GM12864 (cell line): ENCODE measurements around the gene RPL36.
"Not testable (repeated sequence)": the region's sequence is repeated elsewhere in the genome, so short reads cannot be mapped to it uniquely, and the experiment has no call there.

Experiments
- DNase-seq: peaks from one replicate; pipeline ENCODE4 v3.0.0-alpha.2; 2011; ENCODE audit warnings: low read depth
- H3K4me3 ChIP-seq: 2 replicates; pipeline ENCODE4 v1.5.1; 2011; ENCODE audit warnings: mild to moderate bottlenecking, low read depth, low read length, control low read depth
- TF ChIP-seq, protein P1 (sequence below): IDR thresholded peaks from 2 replicates; pipeline ENCODE4 v1.5.1; 2011; ENCODE audit warnings: low read depth, mild to moderate bottlenecking, moderate library complexity, low read length, control low read depth, inconsistent platforms; ENCODE audit errors: missing control alignments

Gene RPL36

DNA sequence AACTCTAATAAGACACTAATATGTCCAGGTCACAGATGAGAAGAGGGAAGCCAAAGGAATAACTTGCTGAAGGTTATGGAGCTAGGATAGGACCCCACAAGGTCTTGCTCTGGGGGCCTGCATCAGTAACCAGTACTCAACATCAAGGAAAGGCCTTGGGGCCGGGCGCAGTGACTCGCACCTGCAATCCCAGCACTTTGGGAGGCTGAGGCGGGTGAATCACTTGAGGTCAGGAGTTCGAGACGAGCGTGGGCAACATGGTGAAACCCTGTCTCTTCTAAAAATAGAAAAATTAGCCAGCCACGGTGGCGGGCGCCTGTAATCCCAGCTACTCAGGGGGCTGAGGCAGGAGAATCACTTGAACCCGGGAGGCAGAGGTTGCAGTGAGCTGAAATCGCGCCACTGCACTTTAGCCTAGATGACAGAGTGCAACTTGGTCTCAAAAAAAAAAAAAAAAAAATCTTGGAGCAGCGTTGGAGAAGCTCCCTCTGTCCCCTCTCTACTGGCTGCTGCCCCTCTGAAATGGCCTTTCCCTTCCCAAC lies 28.0 kb downstream of the RPL36 start:
- peak overlapping the region; percentile 90 for H3K4me3 ChIP-seq
- TF ChIP-seq, protein P1, sequence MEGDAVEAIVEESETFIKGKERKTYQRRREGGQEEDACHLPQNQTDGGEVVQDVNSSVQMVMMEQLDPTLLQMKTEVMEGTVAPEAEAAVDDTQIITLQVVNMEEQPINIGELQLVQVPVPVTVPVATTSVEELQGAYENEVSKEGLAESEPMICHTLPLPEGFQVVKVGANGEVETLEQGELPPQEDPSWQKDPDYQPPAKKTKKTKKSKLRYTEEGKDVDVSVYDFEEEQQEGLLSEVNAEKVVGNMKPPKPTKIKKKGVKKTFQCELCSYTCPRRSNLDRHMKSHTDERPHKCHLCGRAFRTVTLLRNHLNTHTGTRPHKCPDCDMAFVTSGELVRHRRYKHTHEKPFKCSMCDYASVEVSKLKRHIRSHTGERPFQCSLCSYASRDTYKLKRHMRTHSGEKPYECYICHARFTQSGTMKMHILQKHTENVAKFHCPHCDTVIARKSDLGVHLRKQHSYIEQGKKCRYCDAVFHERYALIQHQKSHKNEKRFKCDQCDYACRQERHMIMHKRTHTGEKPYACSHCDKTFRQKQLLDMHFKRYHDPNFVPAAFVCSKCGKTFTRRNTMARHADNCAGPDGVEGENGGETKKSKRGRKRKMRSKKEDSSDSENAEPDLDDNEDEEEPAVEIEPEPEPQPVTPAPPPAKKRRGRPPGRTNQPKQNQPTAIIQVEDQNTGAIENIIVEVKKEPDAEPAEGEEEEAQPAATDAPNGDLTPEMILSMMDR, result no peak
- no peak for DNase-seq

GRCh38 chr19:5718579-5719273 lies 28.6 kb downstream of the RPL36 start:
- peak; percentile 34 for DNase-seq
- TF ChIP-seq, protein P1, result no peak
- H3K4me3 ChIP-seq, result peak overlapping the region; percentile 90

GRCh38 chr19:5719274-5719960 lies 29.3 kb downstream of the RPL36 start:
- TF ChIP-seq, protein P1, result no peak
- peak overlapping the region; percentile 90 for H3K4me3 ChIP-seq
- no peak for DNase-seq

GRCh38 chr19:5719961-5720790 lies 30.1 kb downstream of the RPL36 start, which contains the start of the genes CATSPERD and LONP1:
CATSPERD (plus strand) TSS chr19:5720637; CDS start chr19:5720738, 101 bp downstream.
LONP1 (minus strand) TSS chr19:5720146; CDS start chr19:5720132, 14 bp downstream.
- H3K4me3 ChIP-seq, result peak within 1 kb of the TSS; percentile 90
- TF ChIP-seq, protein P1, result peak; percentile 96
- peak; percentile 96 for DNase-seq

DNA sequence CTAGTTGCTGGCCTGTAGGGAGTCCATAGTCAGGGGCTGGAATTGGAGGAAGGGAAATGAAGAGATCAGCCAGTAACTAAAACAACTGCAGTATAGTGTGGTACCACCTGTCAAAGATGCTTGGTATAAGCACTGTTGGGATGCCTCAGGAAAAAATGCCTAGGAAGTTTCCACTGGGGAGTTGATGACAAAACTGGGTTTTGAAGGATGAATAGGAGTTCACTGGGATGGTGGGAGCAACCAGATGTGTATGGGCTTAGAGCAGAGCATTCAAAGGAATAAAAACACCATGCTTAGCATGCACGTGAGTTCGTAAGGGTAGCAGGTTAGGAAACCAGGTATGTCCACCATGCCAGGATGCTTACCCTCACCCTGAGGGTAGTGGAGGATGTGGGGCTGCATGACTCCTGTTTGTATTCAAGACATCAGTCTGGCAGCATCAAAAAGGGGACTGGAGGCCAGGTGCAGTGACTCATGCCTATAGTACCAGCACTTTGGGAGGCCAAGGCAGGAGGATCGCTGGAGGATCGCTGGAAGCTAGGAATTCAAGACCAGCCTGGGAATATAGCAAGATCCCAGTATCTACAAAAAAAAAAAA lies 37.5 kb downstream of the RPL36 start:
- TF ChIP-seq, protein P1, result no peak
- DNase-seq, result no peak

DNA sequence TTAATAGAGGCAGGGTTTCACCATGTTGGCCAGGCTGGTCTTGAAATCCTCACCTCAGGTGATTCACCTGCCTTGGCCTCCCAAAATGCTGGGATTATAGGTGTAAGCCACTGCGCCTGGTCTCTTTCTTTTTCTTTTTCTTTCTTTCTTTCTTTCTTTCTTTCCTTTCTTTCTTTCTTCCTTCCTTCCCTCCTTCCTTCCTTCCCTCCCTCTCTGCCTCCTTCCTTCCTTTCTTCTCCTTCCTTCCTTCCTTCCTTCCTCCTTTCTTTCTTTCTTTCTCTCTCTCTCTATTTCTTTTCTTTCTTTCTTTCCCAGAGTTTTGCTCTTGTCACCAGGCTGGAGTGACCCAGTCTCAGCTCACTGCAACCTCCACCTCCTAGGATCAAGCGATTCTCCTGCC lies 43.1 kb downstream of the RPL36 start:
- H3K4me3 ChIP-seq, DNase-seq: not testable (repeated sequence)

More for the DNA sequence above, 37.5 kb downstream of the RPL36 start:
- no peak overlapping the region for H3K4me3 ChIP-seq

GRCh38 chr19:5738423-5738822 lies 48.3 kb downstream of the RPL36 start:
- DNase-seq, result no peak
- H3K4me3 ChIP-seq, result no peak overlapping the region
- TF ChIP-seq, protein P1, result no peak
